Esophagus muscularis mucosa (tissue), 4 donors: ENCODE data around the gene THAP4. TPM values are rescaled to one million over a fixed set of nuclear protein-coding genes. Genes with fewer than 3 reads are reported as not detected.

Experiments used
- DNase-seq: peaks from one replicate; pipeline ENCODE4 v3.0.0-alpha.2; 2017; ENCODE audit errors: extremely low spot score
- H3K27ac ChIP-seq, 4 donors: fragments of 200-600 bp; sonication (generic); replicated peaks in 1 of 4; 1 replicate in 3 of 4; 2 replicates in 1 of 4; pipeline ENCODE4 v1.5.1; 2016 to 2019; ENCODE audit warnings: mild to moderate bottlenecking in 1 of 4
- H3K27me3 ChIP-seq, 4 donors: fragments of 200-600 bp; sonication (generic); one replicate each; pipeline versions ENCODE4 v1.5.1 to v1.6.0; 2016 to 2019
- H3K36me3 ChIP-seq, 4 donors: fragments of 200-600 bp; sonication (generic); one replicate each; pipeline ENCODE4 v1.5.1; 2016 to 2019
- H3K4me1 ChIP-seq, 4 donors: fragments of 200-600 bp; sonication (generic); one replicate each; pipeline ENCODE4 v1.5.1; 2016 to 2019
- H3K4me3 ChIP-seq, 4 donors: fragments of 200-600 bp; sonication (generic); 1 replicate in 2 of 4; 2 replicates in 2 of 4; pipeline ENCODE4 v1.5.1; 2016 to 2019; ENCODE audit warnings: mild to moderate bottlenecking in 4 of 4, moderate library complexity in 1 of 4
- H3K9me3 ChIP-seq, 4 donors: fragments of 200-600 bp; sonication (generic); 1 replicate in 3 of 4; 2 replicates in 1 of 4; pipeline ENCODE4 v1.5.1; 2016 to 2019
- EP300 ChIP-seq: sonication (generic); formaldehyde crosslinking; IDR thresholded peaks from one replicate; pipeline ENCODE4 v1.6.1; 2017; ENCODE audit warnings: antibody characterized with exemption
- POLR2A ChIP-seq: fragments of 450-650 bp; IDR thresholded peaks from one replicate; pipeline ENCODE4 v1.6.1; 2017; ENCODE audit warnings: antibody characterized with exemption, moderate library complexity, mild to moderate bottlenecking, low read depth
- POLR2AphosphoS5 ChIP-seq, 2 donors: sonication (generic); formaldehyde crosslinking; IDR thresholded peaks; one replicate each; pipeline ENCODE4 v1.6.1; 2017; ENCODE audit warnings: antibody characterized with exemption in 2 of 2
- WGBS: methylation state at CpG from one replicate; pipeline ENCODE4 v1.1.5; 2018; 5-methylcytosine and 5-hydroxymethylcytosine counted together
- intact Hi-C: fragments of 100-400 bp; cut with DNase I; formaldehyde crosslinking; loops from one replicate; pipeline ENCODE4 v1.15.1; 2023
- total RNA-seq, 4 donors: library from RNA; depleted of rRNA; stranded (reverse); fragments of >200 nt; gene quantifications; one replicate each; pipeline versions ENCODE4 v1.1.0 to v1.2.1, GENCODE V29; 2016
- TF ChIP-seq, protein P1 (sequence below), 3 experiments: fragments of 200-600 bp in 2 of 3; fragments of 450-650 bp in 1 of 3; sonication (generic) in 2 of 3; IDR thresholded peaks; one replicate each; pipeline ENCODE4 v1.5.1; 2017 to 2019; ENCODE audit warnings: antibody characterized with exemption in 3 of 3, mild to moderate bottlenecking in 2 of 3, moderate library complexity in 1 of 3

THAP4 gene
- total RNA-seq, 4 donors from 2014 or later: 37.0 to 69.8 (median 49.6) TPM

DNA sequence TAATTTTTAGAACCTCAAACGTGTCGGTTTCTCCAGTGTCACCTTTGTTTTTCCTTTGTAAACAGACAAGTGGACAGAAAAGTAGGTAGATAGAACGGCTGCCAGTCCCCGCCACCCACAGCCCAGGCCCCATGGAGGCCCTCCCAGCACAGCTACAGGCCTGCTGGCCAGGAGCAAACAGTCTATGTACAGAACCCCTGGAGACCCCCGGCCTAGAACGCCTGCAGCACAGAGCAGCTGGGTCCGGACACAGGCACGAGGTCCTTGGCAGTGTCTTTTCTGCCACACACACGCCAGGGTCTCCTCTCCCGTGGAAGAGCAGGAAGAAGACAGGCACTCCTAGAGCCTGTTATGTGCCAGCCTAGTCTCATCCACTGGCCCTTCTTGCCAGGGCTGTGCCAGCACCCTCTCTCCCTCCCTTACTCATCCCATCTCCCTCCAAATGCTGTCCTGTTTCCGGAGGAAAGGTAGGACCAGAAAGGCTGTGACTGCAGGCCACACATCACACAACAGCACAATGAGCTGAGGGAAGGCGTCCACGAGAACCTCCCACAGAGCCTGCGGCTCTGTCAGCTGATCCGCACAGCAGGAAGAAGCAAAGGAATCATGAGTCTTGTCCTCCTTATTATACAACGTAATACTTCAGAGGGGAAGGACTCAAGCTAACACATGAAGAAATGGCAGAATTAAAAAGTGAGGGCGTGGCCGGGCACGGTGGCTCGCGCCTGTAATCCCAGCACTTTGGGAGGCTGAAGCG lies 42.0 kb upstream of the THAP4 start:
- Histone ChIP-seq H3K4me3 (no peak overlapping the region), H3K4me1 (peaks cover 4 to 14% (median 12%) of the 10 kb centered on the region in 4 donors), H3K27ac (no peak overlapping the region), H3K36me3 (peaks cover 0 to 70% (median 40%) of the 10 kb centered on the region in 4 donors), H3K9me3 (no peaks in the 10 kb centered on the region), H3K27me3 (no peaks in the 10 kb centered on the region)
- no peak for DNase-seq
- no peak for TF ChIP-seq POLR2A
- TF ChIP-seq POLR2AphosphoS5 (IDR thresholded peaks at IDR 0.05): no peak
- TF ChIP-seq, protein P1, sequence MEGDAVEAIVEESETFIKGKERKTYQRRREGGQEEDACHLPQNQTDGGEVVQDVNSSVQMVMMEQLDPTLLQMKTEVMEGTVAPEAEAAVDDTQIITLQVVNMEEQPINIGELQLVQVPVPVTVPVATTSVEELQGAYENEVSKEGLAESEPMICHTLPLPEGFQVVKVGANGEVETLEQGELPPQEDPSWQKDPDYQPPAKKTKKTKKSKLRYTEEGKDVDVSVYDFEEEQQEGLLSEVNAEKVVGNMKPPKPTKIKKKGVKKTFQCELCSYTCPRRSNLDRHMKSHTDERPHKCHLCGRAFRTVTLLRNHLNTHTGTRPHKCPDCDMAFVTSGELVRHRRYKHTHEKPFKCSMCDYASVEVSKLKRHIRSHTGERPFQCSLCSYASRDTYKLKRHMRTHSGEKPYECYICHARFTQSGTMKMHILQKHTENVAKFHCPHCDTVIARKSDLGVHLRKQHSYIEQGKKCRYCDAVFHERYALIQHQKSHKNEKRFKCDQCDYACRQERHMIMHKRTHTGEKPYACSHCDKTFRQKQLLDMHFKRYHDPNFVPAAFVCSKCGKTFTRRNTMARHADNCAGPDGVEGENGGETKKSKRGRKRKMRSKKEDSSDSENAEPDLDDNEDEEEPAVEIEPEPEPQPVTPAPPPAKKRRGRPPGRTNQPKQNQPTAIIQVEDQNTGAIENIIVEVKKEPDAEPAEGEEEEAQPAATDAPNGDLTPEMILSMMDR (IDR thresholded peaks at IDR 0.05): no peak
- no peak for TF ChIP-seq EP300
- 91% methylated on average over 17 of the region's 22 CpGs for WGBS
- intact Hi-C loops: no loop called here

DNA sequence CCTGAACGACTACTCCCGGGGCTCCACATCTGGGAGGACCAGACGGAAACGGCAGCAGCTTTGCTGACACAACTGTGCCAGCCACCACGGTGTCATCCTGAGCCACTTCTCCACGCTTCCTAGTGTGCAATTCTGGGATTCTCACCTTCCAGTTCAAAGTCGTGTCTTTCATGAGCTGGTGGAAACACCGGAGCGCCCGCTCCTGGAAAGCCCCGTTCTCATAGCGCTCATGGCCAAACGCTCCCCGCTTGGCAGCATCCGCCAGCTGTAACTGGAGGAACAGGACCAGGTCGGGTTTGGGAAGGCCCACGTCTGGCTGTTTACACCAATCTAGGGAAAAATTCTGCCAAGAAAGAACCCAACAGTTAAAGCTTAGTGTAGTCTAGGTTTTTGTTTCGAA lies 41.3 kb upstream of the THAP4 start:
- no peak for DNase-seq
- H3K27me3 ChIP-seq: no peaks in the 10 kb centered on the region
- peaks cover 4 to 14% (median 12%) of the 10 kb centered on the region in 4 donors for H3K4me1 ChIP-seq
- WGBS: 93% methylated on average over 18 of the region's 18 CpGs
- H3K4me3 ChIP-seq: no peak overlapping the region
- peaks cover 0 to 70% (median 41%) of the 10 kb centered on the region in 4 donors for H3K36me3 ChIP-seq
- intact Hi-C loops: no loop called here
- TF ChIP-seq POLR2AphosphoS5 (IDR thresholded peaks at IDR 0.05): no peak
- no peak for TF ChIP-seq POLR2A
- TF ChIP-seq, protein P1 (IDR thresholded peaks at IDR 0.05): no peak
- TF ChIP-seq EP300: no peak
- H3K9me3 ChIP-seq: no peaks in the 10 kb centered on the region
- no peak overlapping the region for H3K27ac ChIP-seq

DNA sequence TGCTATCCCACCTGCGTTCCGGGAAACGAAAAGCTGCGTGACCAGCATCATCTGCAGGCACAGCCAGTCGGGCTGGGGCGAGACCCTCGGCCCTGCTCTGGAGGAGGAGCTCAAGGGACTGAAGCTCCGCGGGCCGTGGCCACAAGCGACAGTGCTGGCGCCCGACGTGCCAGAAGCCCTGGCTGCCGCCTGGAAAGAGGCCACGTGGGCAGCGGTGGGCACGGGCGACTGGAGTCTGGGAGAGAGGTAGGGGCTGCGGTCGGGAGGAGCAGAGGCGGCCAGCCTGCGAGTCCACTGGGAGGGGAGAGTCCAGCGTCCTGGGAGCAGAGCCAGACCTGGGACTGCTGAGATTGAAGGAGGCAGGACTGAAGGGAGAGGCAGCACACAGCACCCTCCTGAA lies 40.4 kb upstream of the THAP4 start:
- no peak for DNase-seq
- 89% methylated on average over 23 of the region's 24 CpGs for WGBS
- intact Hi-C loops: no loop called here
- no peak overlapping the region for H3K4me3 ChIP-seq
- H3K27me3 ChIP-seq: no peaks in the 10 kb centered on the region
- H3K36me3 ChIP-seq: peaks cover 5 to 79% (median 48%) of the 10 kb centered on the region in 4 donors
- no peak overlapping the region for H3K27ac ChIP-seq
- no peaks in the 10 kb centered on the region for H3K9me3 ChIP-seq
- peaks cover 4 to 14% (median 12%) of the 10 kb centered on the region in 4 donors for H3K4me1 ChIP-seq
- TF ChIP-seq POLR2AphosphoS5 (IDR thresholded peaks at IDR 0.05) (no peak), POLR2A (no peak), EP300 (no peak)
- TF ChIP-seq, protein P1 (IDR thresholded peaks at IDR 0.05): no peak

DNA sequence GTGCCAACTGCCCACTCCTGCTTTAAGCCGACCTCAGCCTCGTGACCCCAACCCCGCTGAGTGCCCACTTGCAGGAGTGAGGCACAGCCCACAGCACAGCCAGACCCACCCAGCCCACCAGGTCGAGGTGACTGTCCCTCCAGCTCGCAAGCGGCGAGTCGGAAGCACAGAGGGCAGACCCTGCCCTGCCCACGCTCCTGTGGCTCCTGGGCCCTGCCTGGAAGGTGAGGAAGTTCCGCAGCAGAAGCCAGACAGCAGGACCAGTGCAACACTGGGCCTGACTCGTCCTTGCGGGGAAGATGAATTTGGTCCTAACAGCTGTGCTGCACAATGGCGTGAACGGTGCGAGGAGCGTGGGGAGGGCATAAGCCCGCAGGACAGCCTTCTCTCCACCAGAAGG lies 39.7 kb upstream of the THAP4 start:
- no peak for TF ChIP-seq POLR2A
- H3K36me3 ChIP-seq: peaks cover 11 to 79% (median 53%) of the 10 kb centered on the region in 4 donors

DNA sequence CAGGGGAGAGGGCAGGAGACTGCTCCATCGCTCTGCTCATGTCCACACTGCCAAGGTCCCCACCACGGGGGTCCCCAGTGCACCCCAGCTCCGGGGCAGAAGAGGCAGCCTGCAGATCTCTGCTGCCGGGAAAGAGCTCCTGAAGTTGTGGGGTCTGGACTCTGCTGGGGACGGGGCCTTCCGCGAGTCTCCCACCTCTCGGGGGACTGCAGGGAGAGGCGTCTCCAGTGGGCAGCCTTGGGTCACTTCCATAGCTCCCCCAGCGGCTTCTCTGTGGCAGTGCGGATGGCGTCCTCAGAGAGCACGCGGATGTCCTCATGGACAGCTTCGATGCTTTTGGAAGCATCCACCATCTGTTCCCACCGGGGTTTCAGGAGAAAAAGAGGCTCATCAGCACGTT lies 38.9 kb upstream of the THAP4 start:
- WGBS: 76% methylated on average over 16 of the region's 17 CpGs
- Histone ChIP-seq H3K4me1 (peaks cover under 1 to 6% (median 3%) of the 10 kb centered on the region in 4 donors), H3K9me3 (no peaks in the 10 kb centered on the region), H3K27me3 (no peaks in the 10 kb centered on the region), H3K27ac (no peak overlapping the region), H3K36me3 (peaks cover 18 to 83% (median 60%) of the 10 kb centered on the region in 4 donors), H3K4me3 (no peak overlapping the region)
- TF ChIP-seq EP300 (no peak), POLR2A (no peak), POLR2AphosphoS5 (IDR thresholded peaks at IDR 0.05) (no peak)
- TF ChIP-seq, protein P1 (IDR thresholded peaks at IDR 0.05): no peak
- intact Hi-C loops: no loop called here
- no peak for DNase-seq

More for the DNA sequence above, 39.7 kb upstream of the THAP4 start:
- Histone ChIP-seq H3K27me3 (no peaks in the 10 kb centered on the region), H3K9me3 (no peaks in the 10 kb centered on the region), H3K4me3 (no peak overlapping the region), H3K4me1 (peaks cover 4 to 14% (median 11%) of the 10 kb centered on the region in 4 donors), H3K27ac (no peak overlapping the region)
- 100% methylated on average over 2 of the region's 17 CpGs for WGBS
- no peak for DNase-seq
- intact Hi-C loops: no loop called here
